ENCODE results near the gene WNT1.

Gene WNT1

GRCh38 chr12:49030714-49031572 is 52.8 kb downstream of the WNT1 start:
- DNase-seq, result no peak

- DNase-seq, result no peak
Observed at GRCh38 chr12:49031573-49032161, 53.5 kb downstream of the WNT1 start.

Data from inflammatory macrophage treated with lipopolysaccharide for 4 hours (primary cell).